Testis (tissue), 2 donors: ENCODE results near the gene SKAP1.

Experiments used
- CTCF ChIP-seq, 3 experiments: fragments of 450-650 bp in 2 of 3; fragments of 200-600 bp in 1 of 3; sonication (generic) in 1 of 3; IDR thresholded peaks; one replicate each; pipeline ENCODE4 v1.5.1; 2016 to 2019; ENCODE audit warnings: antibody characterized with exemption in 3 of 3, mild to moderate bottlenecking in 2 of 3, moderate library complexity in 1 of 3
- POLR2A ChIP-seq: fragments of 450-650 bp; IDR thresholded peaks from one replicate; pipeline ENCODE4 v1.6.1; 2017; ENCODE audit warnings: antibody characterized with exemption, mild to moderate bottlenecking, moderate library complexity

DNA sequence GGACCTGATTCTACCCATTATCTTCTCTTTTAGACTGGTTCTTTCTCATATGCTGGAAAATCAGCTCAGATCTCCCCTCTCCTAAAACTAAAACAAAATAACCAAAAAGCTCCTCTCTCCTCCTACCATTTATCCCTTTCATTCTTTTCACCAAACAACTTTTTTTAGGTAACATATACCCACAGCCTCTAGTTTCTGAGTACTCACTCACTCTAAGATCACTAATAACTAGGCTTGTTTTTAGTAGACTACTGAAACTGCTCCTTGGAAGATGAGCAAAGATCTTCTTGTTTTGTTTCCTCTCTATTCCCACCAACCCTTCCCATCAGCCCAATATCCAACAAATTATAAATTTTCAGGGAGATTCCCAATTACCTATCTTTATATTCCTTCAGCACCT is 129.0 kb downstream of the SKAP1 start:
- TF ChIP-seq POLR2A = no peak
- no peak for TF ChIP-seq CTCF (IDR thresholded peaks at IDR 0.05)
